HG02642 (cell line): ENCODE data around the gene IPCEF1.
"Not testable (repeated sequence)": the region's sequence is repeated elsewhere in the genome, so short reads cannot be mapped to it uniquely, and the experiment has no call there.

ENCODE experiments used
- ATAC-seq: cut with Tn5 transposase; IDR thresholded peaks from one replicate; pipeline ENCODE4 v1.9.1; 2021; ENCODE audit warnings: mild to moderate bottlenecking; ENCODE audit not compliant: unreplicated experiment, poor library complexity

IPCEF1 gene

GRCh38 chr6:154230393-154230792, 126.2 kb downstream of the IPCEF1 start:
- no peak for ATAC-seq

GRCh38 chr6:154229786-154230185, 126.8 kb downstream of the IPCEF1 start:
- peak; percentile 79 for ATAC-seq

- ATAC-seq: no peak
Measured at GRCh38 chr6:154228521-154228905, 128.1 kb downstream of the IPCEF1 start.

GRCh38 chr6:154227862-154228520, 128.6 kb downstream of the IPCEF1 start:
- ATAC-seq: no peak

GRCh38 chr6:154226461-154226860, 130.1 kb downstream of the IPCEF1 start:
- no peak for ATAC-seq

- ATAC-seq: no peak
Measured at GRCh38 chr6:154223296-154223695, 133.3 kb downstream of the IPCEF1 start.

GRCh38 chr6:154222716-154223115, 133.9 kb downstream of the IPCEF1 start:
- no peak for ATAC-seq

GRCh38 chr6:154219250-154219649, 137.4 kb downstream of the IPCEF1 start:
- ATAC-seq: no peak

GRCh38 chr6:154218787-154219186, 137.8 kb downstream of the IPCEF1 start:
- no peak for ATAC-seq

- no peak for ATAC-seq
Measured at GRCh38 chr6:154218301-154218700, 138.3 kb downstream of the IPCEF1 start.

- no peak for ATAC-seq
Measured at GRCh38 chr6:154213782-154214181, 142.8 kb downstream of the IPCEF1 start.

- no peak for ATAC-seq
Measured at GRCh38 chr6:154210678-154211077, 145.9 kb downstream of the IPCEF1 start.

- ATAC-seq: no peak
Measured at GRCh38 chr6:154209555-154209954, 147.0 kb downstream of the IPCEF1 start.

- ATAC-seq: no peak
Measured at GRCh38 chr6:154206996-154207395, 149.6 kb downstream of the IPCEF1 start.

- ATAC-seq: no peak
Measured at GRCh38 chr6:154206141-154206540, 150.5 kb downstream of the IPCEF1 start.

GRCh38 chr6:154202958-154203357, 153.6 kb downstream of the IPCEF1 start:
- ATAC-seq: no peak

GRCh38 chr6:154202339-154202738, 154.3 kb downstream of the IPCEF1 start:
- no peak for ATAC-seq

- ATAC-seq: not testable (repeated sequence)
Measured at GRCh38 chr6:154201688-154202087, 154.9 kb downstream of the IPCEF1 start.

- no peak for ATAC-seq
Measured at GRCh38 chr6:154197196-154197860, 159.3 kb downstream of the IPCEF1 start.

- no peak for ATAC-seq
Measured at GRCh38 chr6:154196333-154196885, 160.2 kb downstream of the IPCEF1 start.

- ATAC-seq: peak; percentile 39
Measured at GRCh38 chr6:154187714-154188113, 168.9 kb downstream of the IPCEF1 start.

- no peak for ATAC-seq
Measured at GRCh38 chr6:154187203-154187602, 169.4 kb downstream of the IPCEF1 start.
